ENCODE measurements around the gene NELFB. TPM values are rescaled to one million over a fixed set of nuclear protein-coding genes. Genes with fewer than 3 reads are reported as not detected.
A peak's percentile ranks its signal among the peaks of the same experiment; 100 is the strongest.

Gene NELFB
- total RNA-seq, 3 donors from 2014 or later (not counting 1 experiment from before 2014, with no cell fraction given) = 42.9 to 53.8 (median 52.6) TPM

- ATAC-seq = no peak
- no peak overlapping the region for H3K4me3 Mint-ChIP-seq
These were observed 13.5 kb downstream of the NELFB start for GRCh38 chr9:137268538-137269201.

GRCh38 chr9:137269231-137269772, 14.2 kb downstream of the NELFB start:
- Histone ChIP-seq H3K36me3 (ENCODE audit: control insufficient read depth, insufficient read depth, low read length) (peaks cover 36% of the 10 kb centered on the region), H3K27me3 (ENCODE audit: control insufficient read depth, insufficient read depth, low read length) (no peaks in the 10 kb centered on the region), H3K27ac (ENCODE audit: low read length) (no peak overlapping the region), H3K9me3 (ENCODE audit: control insufficient read depth, insufficient read depth, low read length) (no peaks in the 10 kb centered on the region), H3K4me3 (ENCODE audit: low read length) (no peak overlapping the region), H3K4me1 (ENCODE audit: control insufficient read depth, insufficient read depth, low read length) (peaks cover 26% of the 10 kb centered on the region)
- DNase-seq = no peak
- no peaks in the 10 kb centered on the region for H3K9me3 Mint-ChIP-seq
- H3K4me1 Mint-ChIP-seq = peaks cover 4 to 15% of the 10 kb centered on the region in 2 donors
- TF ChIP-seq CTCF (IDR thresholded peaks at IDR 0.05) = no peak
- intact Hi-C loops (cut with micrococcal nuclease) = no loop called here
- H3K27ac Mint-ChIP-seq = no peak overlapping the region
- no peaks in the 10 kb centered on the region for H3K27me3 Mint-ChIP-seq (ENCODE audit: low read depth in 2 of 2)
- no peaks in the 10 kb centered on the region for H3K36me3 Mint-ChIP-seq
- no peak overlapping the region for H3K4me3 Mint-ChIP-seq
- ATAC-seq = peak in 1 of 3 donors; percentile 18
- WGBS (ENCODE audit: insufficient coverage) = 91% methylated on average over 17 of the region's 17 CpGs

More at GRCh38 chr9:137268538-137269201, 13.5 kb downstream of the NELFB start:
- TF ChIP-seq CTCF (IDR thresholded peaks at IDR 0.05) = no peak
- DNase-seq = no peak
- Histone ChIP-seq H3K27me3 (ENCODE audit: control insufficient read depth, insufficient read depth, low read length) (no peaks in the 10 kb centered on the region), H3K27ac (ENCODE audit: low read length) (no peak overlapping the region), H3K4me1 (ENCODE audit: control insufficient read depth, insufficient read depth, low read length) (peaks cover 26% of the 10 kb centered on the region), H3K4me3 (ENCODE audit: low read length) (no peak overlapping the region), H3K9me3 (ENCODE audit: control insufficient read depth, insufficient read depth, low read length) (no peaks in the 10 kb centered on the region), H3K36me3 (ENCODE audit: control insufficient read depth, insufficient read depth, low read length) (peaks cover 42% of the 10 kb centered on the region)
- no peaks in the 10 kb centered on the region for H3K36me3 Mint-ChIP-seq
- no peaks in the 10 kb centered on the region for H3K9me3 Mint-ChIP-seq
- H3K4me1 Mint-ChIP-seq = peaks cover 4 to 13% of the 10 kb centered on the region in 2 donors
- no peaks in the 10 kb centered on the region for H3K27me3 Mint-ChIP-seq (ENCODE audit: low read depth in 2 of 2)
- intact Hi-C loops (cut with micrococcal nuclease) = no loop called here
- no peak overlapping the region for H3K27ac Mint-ChIP-seq
- 84% methylated on average over 19 of the region's 19 CpGs for WGBS (ENCODE audit: insufficient coverage)

- ATAC-seq = peak in 2 of 3 donors; percentile 49 to 67
- H3K27me3 ChIP-seq (ENCODE audit: control insufficient read depth, insufficient read depth, low read length) = no peaks in the 10 kb centered on the region
- H3K36me3 Mint-ChIP-seq = no peaks in the 10 kb centered on the region
- H3K9me3 ChIP-seq (ENCODE audit: control insufficient read depth, insufficient read depth, low read length) = no peaks in the 10 kb centered on the region
- peaks cover 28% of the 10 kb centered on the region for H3K36me3 ChIP-seq (ENCODE audit: control insufficient read depth, insufficient read depth, low read length)
- no peak overlapping the region for H3K4me3 Mint-ChIP-seq
- intact Hi-C loops (cut with micrococcal nuclease) = no loop called here
- peaks cover 33% of the 10 kb centered on the region for H3K4me1 ChIP-seq (ENCODE audit: control insufficient read depth, insufficient read depth, low read length)
- H3K27me3 Mint-ChIP-seq (ENCODE audit: low read depth in 2 of 2) = no peaks in the 10 kb centered on the region
- H3K4me1 Mint-ChIP-seq = peaks cover 11 to 29% of the 10 kb centered on the region in 2 donors
- peak in 1 of 2 donors; percentile 62 for DNase-seq
- TF ChIP-seq CTCF (IDR thresholded peaks at IDR 0.05) = no peak
- WGBS (ENCODE audit: insufficient coverage) = 50% methylated on average over 32 of the region's 32 CpGs
- no peaks in the 10 kb centered on the region for H3K9me3 Mint-ChIP-seq
- H3K4me3 ChIP-seq (ENCODE audit: low read length) = no peak overlapping the region
- no peak overlapping the region for H3K27ac ChIP-seq (ENCODE audit: low read length)
- H3K27ac Mint-ChIP-seq = no peak overlapping the region
These were observed 16.0 kb downstream of the NELFB start for GRCh38 chr9:137270929-137271695.

All from natural killer cell (primary cell).